NCI-H226 (cell line): ENCODE data around the gene TUB.

Source experiments
- DNase-seq: peaks from one replicate; pipeline ENCODE4 v3.0.0-alpha.2; 2015

TUB gene

GRCh38 chr11:8045839-8046238 lies 35.2 kb upstream of the TUB start:
- no peak for DNase-seq

GRCh38 chr11:8047382-8047781 lies 33.6 kb upstream of the TUB start:
- no peak for DNase-seq

- no peak for DNase-seq
Measured at GRCh38 chr11:8049084-8049483, 31.9 kb upstream of the TUB start.

- DNase-seq, result no peak
Measured at GRCh38 chr11:8055091-8055835, 25.7 kb upstream of the TUB start.

GRCh38 chr11:8055836-8056526 lies 25.0 kb upstream of the TUB start:
- DNase-seq, result no peak

GRCh38 chr11:8056810-8057463 lies 24.1 kb upstream of the TUB start:
- no peak for DNase-seq

- no peak for DNase-seq
Measured at GRCh38 chr11:8058216-8058615, 22.8 kb upstream of the TUB start.

GRCh38 chr11:8059030-8059429 lies 22.0 kb upstream of the TUB start:
- no peak for DNase-seq

- DNase-seq, result no peak
Measured at GRCh38 chr11:8059571-8060011, 21.4 kb upstream of the TUB start.

- DNase-seq, result no peak
Measured at GRCh38 chr11:8060146-8060719, 20.8 kb upstream of the TUB start.

- DNase-seq, result no peak
Measured at GRCh38 chr11:8060801-8061554, 20.0 kb upstream of the TUB start.

- DNase-seq, result no peak
Measured at GRCh38 chr11:8061555-8062428, 19.2 kb upstream of the TUB start.

- DNase-seq, result no peak
Measured at GRCh38 chr11:8062781-8063257, 18.2 kb upstream of the TUB start.

GRCh38 chr11:8063324-8063723 lies 17.7 kb upstream of the TUB start:
- DNase-seq, result no peak

GRCh38 chr11:8065031-8065430 lies 16.0 kb upstream of the TUB start:
- no peak for DNase-seq

GRCh38 chr11:8066036-8066910 lies 14.7 kb upstream of the TUB start:
- DNase-seq, result no peak

- no peak for DNase-seq
Measured at GRCh38 chr11:8066911-8067455, 14.0 kb upstream of the TUB start.

- DNase-seq, result no peak
Measured at GRCh38 chr11:8067567-8067928, 13.5 kb upstream of the TUB start.

- DNase-seq, result peak; percentile 9
Measured at GRCh38 chr11:8067929-8068575, 13.0 kb upstream of the TUB start.
